ENCODE data around the gene PAK2. TPM values are rescaled to one million over a fixed set of nuclear protein-coding genes. Genes with fewer than 3 reads are reported as not detected.
"Not testable (repeated sequence)": the region's sequence is repeated elsewhere in the genome, so short reads cannot be mapped to it uniquely, and the experiment has no call there.

The PAK2 gene
- total RNA-seq, 1 donor from 2014 or later = 35.9 TPM

DNA sequence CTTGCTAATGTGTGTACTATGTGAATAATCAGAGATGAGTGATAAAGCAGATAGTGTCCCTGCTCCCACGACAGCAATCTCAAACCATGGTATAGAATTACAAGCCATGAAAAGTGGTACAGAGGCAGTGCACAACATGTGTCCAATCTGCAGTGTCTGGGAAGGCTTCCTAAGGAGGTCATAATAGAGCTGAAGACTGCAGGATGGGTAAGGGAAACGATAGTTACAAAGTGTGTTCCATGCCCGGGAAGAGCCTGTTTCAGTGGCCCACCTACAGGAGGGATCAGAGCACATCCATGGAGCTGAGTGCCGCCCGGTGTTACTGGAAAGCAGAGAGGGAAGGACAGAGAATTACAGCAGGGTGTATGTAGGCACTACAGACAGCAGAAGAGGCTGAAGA is 48.9 kb downstream of the PAK2 start:
- no peak for DNase-seq

GRCh38 chr3:196789885-196790359 is 50.3 kb downstream of the PAK2 start:
- no peak for DNase-seq

- no peak for DNase-seq
Observed at GRCh38 chr3:196790636-196791035, 51.0 kb downstream of the PAK2 start.

- no peak for DNase-seq
Observed at GRCh38 chr3:196792771-196793170, 53.1 kb downstream of the PAK2 start.

DNA sequence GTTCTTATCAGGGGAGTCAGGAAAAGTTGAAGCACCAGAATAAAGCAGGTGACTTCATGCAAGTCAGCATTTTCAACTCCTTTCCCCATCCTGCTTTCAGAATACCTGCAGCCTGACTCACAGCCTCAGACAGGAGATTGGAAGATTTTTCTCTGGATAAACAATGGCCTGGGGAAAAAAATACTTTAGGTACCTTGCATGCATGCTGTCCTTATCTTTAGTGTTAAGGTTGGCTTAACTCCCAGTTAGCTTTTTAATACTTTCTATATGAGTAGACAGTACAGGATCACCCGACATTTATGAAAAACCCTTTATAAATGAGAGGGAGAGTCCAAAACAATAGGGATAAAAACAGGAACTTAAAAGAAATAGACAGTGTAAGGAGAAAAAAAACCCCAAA is 53.6 kb downstream of the PAK2 start:
- DNase-seq = no peak

GRCh38 chr3:196794467-196794866 is 54.8 kb downstream of the PAK2 start:
- no peak for DNase-seq

DNA sequence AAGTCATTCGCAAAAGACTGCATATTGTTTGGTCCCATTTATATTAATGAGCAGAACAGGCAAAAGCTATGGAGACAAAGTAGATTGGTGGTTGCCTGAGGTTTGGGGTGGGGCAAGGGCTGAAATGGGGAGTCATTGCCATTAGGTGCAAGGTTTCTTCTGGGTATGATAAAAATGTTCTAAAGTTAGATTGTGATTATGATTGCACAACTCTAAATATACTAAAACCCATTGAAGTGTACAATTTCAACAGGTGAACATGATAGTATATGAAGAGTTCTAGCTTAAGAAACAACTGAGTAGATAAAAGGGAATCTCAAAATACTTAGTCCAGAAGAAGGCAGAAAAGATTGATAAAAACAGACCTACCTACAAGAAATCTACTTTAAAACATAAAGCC is 56.7 kb downstream of the PAK2 start:
- no peak for DNase-seq

DNA sequence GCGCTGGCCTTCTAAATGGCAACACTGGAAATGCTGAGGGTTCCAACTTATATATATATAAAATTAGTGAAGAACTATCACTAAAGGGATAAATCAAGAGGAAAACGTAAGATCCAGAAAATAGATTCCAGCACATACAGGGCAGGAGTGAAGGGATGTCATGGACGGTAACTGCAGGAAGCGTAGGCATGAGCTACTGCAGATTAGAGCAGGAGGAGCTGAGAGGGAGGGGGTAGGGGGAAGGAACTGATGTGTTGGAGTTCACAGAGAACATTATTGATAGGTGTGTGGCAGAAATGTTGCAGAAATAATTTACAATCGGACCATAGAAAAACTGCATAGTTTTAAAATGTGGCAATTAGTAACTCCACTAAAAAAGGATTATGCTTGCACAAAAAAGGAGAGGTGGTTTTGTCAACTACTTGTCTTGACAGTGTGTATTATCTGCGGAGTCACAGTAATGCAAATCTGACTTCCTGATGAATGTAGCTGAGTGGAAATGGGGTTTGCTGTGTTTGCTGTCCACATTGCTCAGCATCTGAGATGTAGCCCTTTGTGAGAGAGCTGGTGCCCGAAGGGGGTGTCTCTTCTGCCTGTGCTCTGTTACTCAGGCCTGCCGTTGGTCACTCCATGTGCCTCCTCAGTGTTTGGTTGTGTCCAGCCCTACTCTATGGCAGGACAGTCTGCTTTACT is 61.2 kb downstream of the PAK2 start:
- no peak for DNase-seq

DNA sequence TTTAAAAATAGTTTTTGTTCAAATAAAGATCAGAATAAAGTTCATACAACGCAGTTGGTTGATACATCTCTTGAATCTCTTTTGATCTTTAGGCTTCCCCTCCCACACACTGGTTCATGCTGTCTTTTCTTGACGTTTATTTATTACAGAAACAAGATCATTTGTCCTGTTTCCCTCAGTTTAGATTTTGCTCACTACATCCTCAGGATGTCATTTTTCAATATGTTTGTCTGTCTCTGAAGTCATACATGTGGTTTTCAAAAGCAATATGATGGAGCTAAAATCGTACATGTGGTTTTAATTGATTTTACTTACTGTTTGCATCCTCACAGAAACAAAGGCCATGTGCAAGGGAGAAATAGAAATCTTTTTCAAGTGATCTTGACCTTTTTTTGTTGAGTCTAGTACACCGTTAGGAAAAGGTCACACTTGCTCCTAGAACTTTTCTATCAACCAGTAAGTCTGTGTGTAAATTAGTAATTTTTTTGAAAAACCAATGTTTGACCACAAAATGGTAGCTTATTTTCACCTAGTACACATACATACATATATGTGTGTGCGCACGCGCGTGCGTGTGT is 64.3 kb downstream of the PAK2 start:
- DNase-seq = no peak

DNA sequence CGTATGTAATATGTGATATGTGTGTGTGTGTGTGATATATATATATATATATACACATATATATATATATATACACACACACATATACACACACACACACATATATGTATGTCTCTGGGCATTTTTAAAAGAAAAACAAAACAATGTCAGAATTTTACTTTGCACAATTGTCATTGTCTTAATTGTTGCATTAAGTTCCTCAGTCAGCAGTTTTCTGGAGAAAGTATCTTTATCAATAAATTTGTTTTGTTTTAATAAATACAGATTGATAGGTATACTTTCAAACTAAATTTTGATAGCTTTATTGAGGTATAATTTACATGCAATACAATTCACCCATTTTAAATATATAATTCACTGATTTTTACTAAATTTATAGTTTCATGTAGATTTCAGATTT is 65.1 kb downstream of the PAK2 start:
- no peak for DNase-seq

- no peak for DNase-seq
Observed at GRCh38 chr3:196810963-196811581, 71.4 kb downstream of the PAK2 start.

GRCh38 chr3:196812853-196813252 is 73.2 kb downstream of the PAK2 start:
- no peak for DNase-seq

- no peak for DNase-seq
Observed at GRCh38 chr3:196813903-196814302, 74.2 kb downstream of the PAK2 start.

DNA sequence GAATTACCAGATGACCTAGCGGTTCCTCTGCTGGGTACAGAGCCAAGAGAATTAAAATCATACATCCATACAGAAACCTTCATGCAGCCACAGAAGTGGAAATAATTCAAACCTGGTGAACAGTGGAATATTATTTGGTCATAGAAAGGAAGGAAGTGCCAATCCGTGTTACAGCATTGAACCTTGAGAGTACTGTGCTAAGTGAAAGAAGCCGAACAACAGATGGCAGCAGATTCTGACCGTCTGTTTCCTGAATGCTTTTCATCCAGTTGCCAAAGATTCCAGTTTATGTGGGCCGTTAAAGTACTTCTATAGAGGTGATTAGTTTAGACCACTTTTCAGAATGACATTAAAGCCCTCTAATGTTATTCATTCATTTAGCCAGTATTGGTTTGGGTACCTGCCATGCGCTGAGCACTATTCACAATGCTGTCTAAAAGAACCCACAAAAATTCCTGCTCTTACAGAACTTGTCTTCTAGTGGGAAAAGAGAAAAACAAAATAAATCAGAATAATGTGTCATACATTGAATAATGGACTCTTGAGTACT is 82.2 kb downstream of the PAK2 start:
- DNase-seq = no peak

DNA sequence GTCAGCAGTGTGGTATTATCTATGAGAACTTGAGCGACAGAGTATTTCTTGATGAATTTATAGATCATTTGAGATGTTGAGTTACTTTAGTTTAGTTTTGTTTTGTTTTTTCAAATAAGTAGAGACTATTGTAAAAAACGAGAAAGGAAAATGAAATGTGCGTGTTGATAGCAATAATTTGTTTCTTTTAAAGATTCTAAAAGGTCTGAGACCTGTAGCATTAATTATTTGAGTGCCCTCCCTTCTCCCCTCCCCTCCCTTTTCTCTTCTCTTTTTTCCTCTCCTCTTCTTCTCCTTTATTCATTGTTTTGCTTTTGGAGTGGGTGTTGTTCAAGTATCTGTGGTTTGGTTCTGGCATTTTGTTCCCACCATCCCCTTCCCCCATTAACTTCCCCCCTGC is 90.0 kb downstream of the PAK2 start:
- DNase-seq = not testable (repeated sequence)

- DNase-seq = no peak
Observed at GRCh38 chr3:196835086-196835485, 95.4 kb downstream of the PAK2 start.

GRCh38 chr3:196836626-196837025 is 97.0 kb downstream of the PAK2 start:
- not testable (repeated sequence) for DNase-seq

DNA sequence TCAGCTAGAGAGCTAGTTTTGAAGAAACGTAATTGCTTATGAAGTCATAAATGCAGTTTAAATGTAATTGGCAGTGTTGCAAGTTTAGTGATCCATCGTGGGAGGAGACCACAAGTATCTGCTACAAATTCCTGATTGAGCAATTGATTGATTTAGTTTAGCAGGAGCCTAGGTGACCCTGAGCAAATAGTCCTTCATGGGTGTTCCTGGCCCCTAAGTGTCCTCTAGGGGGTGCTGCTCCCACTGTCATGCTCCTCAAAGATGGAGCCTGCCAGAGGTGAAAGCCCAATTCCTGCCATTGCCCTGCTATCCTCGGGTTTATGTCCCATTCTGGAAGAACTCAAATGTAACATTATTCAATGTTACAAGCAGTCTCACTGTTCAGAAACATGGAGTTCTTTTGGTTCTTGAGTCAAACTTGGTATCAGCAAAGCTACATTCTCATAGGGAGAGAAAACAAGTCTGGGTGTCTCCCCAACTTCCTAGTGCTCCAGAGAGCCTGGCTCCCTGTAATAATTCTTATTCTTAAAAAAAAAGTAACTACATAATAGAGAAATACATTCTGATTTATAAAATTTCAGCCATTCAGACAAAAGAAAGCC is 98.3 kb downstream of the PAK2 start:
- no peak for DNase-seq

- not testable (repeated sequence) for DNase-seq
Observed at GRCh38 chr3:196839351-196839750, 99.7 kb downstream of the PAK2 start.

DNA sequence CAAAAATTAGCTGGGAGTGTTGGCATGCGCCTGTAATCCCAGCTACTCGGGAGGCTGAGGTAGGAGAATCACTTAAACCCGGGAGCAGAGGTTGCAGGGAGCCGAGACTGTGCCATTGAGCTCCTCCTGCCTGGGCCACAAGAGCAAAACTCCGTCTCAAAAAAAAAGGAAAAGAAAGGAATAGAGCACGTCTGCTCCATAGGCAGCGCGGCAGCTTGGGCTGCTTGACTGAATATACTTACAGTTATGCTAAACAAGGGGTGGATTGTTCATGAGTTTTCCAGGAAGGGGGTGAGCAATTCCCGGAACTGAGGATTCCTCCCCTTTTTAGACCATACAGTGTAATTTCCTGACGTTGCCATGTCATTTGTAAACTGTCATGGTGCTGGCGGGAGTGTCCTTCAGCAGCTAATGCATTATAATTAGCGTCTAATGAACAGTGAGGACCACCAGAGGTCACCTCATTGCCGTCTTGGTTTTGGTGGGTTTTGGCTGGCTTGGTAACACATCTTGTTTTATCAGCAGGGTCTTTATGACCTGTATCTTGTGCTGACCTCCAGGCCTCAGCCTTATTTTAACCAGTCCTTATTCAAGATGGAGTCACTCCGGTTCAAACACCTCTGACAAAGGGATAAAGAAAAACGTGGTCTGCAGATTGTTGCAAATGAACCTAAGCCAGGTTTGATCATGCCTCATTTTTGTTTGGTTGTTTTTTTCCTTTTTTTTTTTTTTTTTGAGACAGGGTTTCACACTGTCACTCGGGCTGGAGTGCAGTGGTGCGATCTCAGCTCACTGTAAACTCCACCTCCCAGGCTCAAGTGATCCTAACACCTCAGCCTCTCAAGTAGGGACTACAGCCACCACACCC is 103.1 kb downstream of the PAK2 start:
- DNase-seq = no peak

DNA sequence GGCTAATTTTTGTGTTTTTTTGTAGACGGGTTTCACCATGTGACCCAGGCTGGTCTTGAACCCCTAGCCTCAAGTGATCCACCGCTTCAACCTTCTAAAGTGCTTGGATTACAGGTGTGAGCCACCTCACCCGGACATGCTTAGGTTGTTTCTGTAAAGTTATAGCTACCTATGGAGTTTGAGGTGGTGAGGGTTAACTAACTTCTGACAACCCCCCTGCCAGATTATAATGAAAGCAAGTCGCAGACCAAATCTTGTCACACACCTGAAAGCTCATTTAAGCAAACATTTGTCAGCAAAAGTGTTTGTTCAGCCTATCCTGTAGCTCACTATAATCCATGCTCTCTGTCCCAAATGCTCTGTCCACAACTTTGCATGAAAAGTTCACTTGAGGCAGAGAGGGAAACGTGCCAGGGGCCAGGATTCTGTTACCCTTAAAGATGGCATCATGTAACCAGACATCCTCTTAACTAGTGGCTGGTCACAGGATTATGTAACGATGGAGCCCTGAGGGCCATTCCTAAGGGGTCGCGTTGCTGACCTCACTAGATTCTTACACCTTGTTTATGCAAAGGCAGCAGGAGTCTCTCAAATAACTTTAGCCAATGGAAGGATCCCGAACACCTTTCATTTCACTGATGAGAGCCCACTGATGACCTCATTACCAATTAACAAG is 103.9 kb downstream of the PAK2 start:
- no peak for DNase-seq
